IPS-20b (cell line): ENCODE data around the gene C5orf52.

ENCODE experiments used
- H3K27ac ChIP-seq: one replicate; pipeline ENCODE4 v1.5.1; 2013; ENCODE audit warnings: low read length
- H3K27me3 ChIP-seq: 2 replicates; pipeline ENCODE4 v1.6.1; 2013; ENCODE audit warnings: mild to moderate bottlenecking, low read length, inconsistent platforms; ENCODE audit not compliant: insufficient read depth
- H3K36me3 ChIP-seq: 2 replicates; pipeline ENCODE4 v1.6.1; 2013; ENCODE audit warnings: low read depth, mild to moderate bottlenecking, inconsistent platforms, low read length, moderate library complexity; ENCODE audit not compliant: insufficient read depth
- H3K4me1 ChIP-seq: 2 replicates; pipeline ENCODE4 v1.6.1; 2013; ENCODE audit warnings: mild to moderate bottlenecking, control low read depth, inconsistent platforms, low read length, moderate library complexity; ENCODE audit not compliant: insufficient read depth
- H3K4me3 ChIP-seq: 2 replicates; pipeline ENCODE4 v1.5.1; 2013; ENCODE audit warnings: mild to moderate bottlenecking, low read length, inconsistent platforms
- H3K9ac ChIP-seq: 2 replicates; pipeline ENCODE4 v1.6.1; 2013; ENCODE audit warnings: low read depth, mild to moderate bottlenecking, inconsistent platforms, low read length, moderate library complexity
- H3K9me3 ChIP-seq: 2 replicates; pipeline ENCODE4 v1.6.1; 2013; ENCODE audit warnings: mild to moderate bottlenecking, low read depth, low read length, inconsistent platforms; ENCODE audit not compliant: insufficient read depth

The C5orf52 gene

DNA sequence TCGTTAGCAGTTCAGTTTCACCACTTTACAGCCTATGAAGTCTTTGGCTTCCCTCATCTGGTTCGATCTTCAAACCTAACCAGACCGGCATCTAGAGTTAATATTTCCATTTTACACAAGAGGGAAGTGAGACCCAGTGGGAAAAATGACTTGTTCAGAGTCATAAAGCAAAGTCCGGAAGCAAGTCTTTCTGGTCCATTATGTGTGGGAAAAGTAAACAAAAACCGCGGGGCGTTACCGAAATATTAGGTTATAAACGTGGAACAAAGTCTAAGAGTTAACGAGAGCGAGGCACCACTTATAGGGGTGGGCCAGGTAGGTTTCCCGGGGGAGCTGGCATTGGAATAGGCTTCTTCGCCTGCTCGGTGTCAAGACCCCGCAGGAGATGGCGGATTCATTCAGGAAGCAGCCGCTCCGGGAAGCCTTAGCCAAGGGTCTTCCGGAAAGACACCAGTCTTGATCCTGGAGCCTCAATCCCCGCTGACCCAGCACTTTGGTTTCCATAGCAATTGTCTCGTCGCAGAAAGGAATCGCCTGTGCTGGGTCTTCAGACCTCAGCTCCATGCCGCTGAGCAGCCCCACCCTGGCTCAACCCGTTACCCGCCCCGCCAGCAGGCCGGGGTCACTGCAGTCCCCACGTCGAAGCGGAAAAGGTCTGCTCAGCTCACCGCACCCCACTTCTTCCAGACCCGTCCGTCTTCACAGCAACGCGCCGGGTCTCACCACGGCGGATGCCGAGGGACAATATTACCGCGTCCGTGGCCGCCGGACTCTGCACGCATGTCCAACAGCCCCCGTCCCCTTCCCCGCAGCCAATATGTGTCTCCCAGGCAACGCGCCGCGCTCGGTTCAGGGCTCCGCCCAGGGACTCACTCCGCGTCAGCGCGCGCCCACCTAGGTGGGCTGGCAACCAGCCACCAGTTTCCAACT is at the start of gene C5orf52:
Gene C5orf52 (plus strand): TSS at position 872 of the 930 bp plus-strand sequence. CDS start 82 bp downstream, outside the sequence.
- Histone ChIP-seq H3K27ac (no peak within 1 kb of the TSS), H3K9me3 (no peaks in the 10 kb centered on the region), H3K36me3 (no peaks in the 10 kb centered on the region), H3K27me3 (peaks cover 36% of the 10 kb centered on the region), H3K4me3 (peak within 1 kb of the TSS; percentile 78), H3K4me1 (no peaks in the 10 kb centered on the region), H3K9ac (peak within 1 kb of the TSS; percentile 23; the same call in 1 of the 2 replicates)

- Histone ChIP-seq H3K4me1 (no peaks in the 10 kb centered on the region), H3K9ac (no peak overlapping the region)
Observed at GRCh38 chr5:157624144-157624543, 47.2 kb upstream of the C5orf52 start.

DNA sequence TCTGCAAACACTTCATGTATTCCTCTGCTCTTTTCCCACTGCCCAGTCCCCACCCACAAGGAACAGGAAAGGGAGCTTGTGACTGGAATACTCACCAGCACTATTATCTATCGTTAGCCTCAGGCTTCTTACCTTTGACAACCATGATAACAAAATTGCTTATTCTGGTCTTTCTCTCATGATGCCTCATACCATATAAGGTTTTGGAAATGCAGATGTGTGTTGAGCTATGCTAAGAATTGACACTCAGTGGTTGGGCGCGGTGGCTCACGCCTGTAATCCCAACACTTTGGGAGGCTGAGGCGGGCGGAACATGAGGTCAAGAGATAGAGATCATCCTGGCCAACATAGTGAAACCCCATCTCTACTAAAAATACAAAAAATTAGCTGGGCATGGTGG is 44.5 kb upstream of the C5orf52 start:
- no peaks in the 10 kb centered on the region for H3K36me3 ChIP-seq

More at GRCh38 chr5:157624144-157624543, 47.2 kb upstream of the C5orf52 start:
- no peaks in the 10 kb centered on the region for H3K27me3 ChIP-seq
- no peak overlapping the region for H3K4me3 ChIP-seq
- no peaks in the 10 kb centered on the region for H3K9me3 ChIP-seq
- no peak overlapping the region for H3K27ac ChIP-seq
- no peaks in the 10 kb centered on the region for H3K36me3 ChIP-seq

DNA sequence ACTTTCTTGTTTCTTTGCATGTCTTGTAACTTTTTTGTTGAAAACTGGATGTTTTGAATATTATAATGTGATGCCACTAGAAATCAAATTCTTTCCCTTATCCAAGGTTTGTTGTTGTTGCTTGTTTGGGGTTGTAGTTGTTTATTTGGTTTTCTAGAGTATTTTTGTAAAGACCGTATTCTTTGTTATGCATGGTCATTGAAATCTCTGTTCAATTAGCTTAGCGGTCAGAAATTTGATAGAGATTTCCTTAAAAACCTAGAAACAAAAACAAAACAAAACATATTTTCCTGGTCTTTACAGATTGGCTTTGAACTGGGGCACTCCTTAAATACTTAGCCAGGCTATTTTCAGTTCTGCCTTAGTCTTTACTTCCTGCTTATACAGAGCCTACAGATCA is 41.0 kb upstream of the C5orf52 start:
- H3K36me3 ChIP-seq, result no peaks in the 10 kb centered on the region
- H3K27ac ChIP-seq, result no peak overlapping the region
- H3K4me3 ChIP-seq, result no peak overlapping the region
- no peaks in the 10 kb centered on the region for H3K4me1 ChIP-seq
- H3K9ac ChIP-seq, result no peak overlapping the region
- H3K9me3 ChIP-seq, result no peaks in the 10 kb centered on the region
- no peaks in the 10 kb centered on the region for H3K27me3 ChIP-seq

More for the DNA sequence above, 44.5 kb upstream of the C5orf52 start:
- Histone ChIP-seq H3K27me3 (no peaks in the 10 kb centered on the region), H3K4me3 (no peak overlapping the region), H3K9me3 (no peaks in the 10 kb centered on the region), H3K27ac (no peak overlapping the region), H3K9ac (no peak overlapping the region), H3K4me1 (no peaks in the 10 kb centered on the region)

DNA sequence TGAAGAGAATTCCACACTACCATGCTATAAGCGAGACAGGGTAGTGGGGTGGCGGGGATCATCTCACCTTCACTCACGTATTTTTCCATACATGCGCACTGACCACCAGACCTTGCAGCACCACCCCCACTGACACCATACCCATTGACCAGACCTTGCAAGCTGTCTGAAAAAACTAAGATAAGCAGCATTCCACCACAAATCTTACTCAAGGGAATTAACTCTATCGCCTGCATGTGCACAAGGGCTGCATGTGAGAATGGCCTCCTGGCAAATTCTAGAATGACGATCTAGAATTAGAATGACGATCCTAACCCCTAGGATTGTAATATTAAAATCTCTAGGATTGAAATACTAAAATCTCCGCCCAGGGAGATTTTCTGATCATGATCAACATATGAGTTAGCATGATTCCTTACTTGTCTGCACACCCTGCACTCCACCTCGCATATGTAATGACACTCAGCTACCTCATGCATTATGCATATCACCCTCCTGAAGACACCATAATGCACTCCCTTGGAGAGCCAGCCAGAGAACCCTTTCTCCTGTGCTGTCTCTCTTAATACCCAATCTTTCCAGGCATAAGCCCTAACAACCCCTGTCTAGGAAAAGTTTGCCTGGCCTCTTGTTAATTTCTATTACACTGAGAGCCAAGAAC is 30.8 kb upstream of the C5orf52 start:
- Histone ChIP-seq H3K9me3 (no peaks in the 10 kb centered on the region), H3K27ac (no peak overlapping the region), H3K4me1 (no peaks in the 10 kb centered on the region; the same call in 1 of the 2 replicates), H3K27me3 (no peaks in the 10 kb centered on the region), H3K36me3 (no peaks in the 10 kb centered on the region), H3K9ac (no peak overlapping the region), H3K4me3 (no peak overlapping the region)

- H3K36me3 ChIP-seq, result no peaks in the 10 kb centered on the region
- no peaks in the 10 kb centered on the region; the same call in 1 of the 2 replicates for H3K27me3 ChIP-seq
- no peak overlapping the region for H3K4me3 ChIP-seq
- H3K27ac ChIP-seq, result no peak overlapping the region
- no peaks in the 10 kb centered on the region; the same call in 1 of the 2 replicates for H3K9me3 ChIP-seq
- no peaks in the 10 kb centered on the region for H3K4me1 ChIP-seq
- H3K9ac ChIP-seq, result no peak overlapping the region
Observed at GRCh38 chr5:157648275-157648990, 22.9 kb upstream of the C5orf52 start.

GRCh38 chr5:157649101-157649500 is 22.2 kb upstream of the C5orf52 start:
- Histone ChIP-seq H3K9me3 (peaks cover 2% of the 10 kb centered on the region; the same call in 1 of the 2 replicates), H3K9ac (no peak overlapping the region), H3K4me1 (no peaks in the 10 kb centered on the region), H3K27ac (no peak overlapping the region), H3K36me3 (no peaks in the 10 kb centered on the region), H3K27me3 (no peaks in the 10 kb centered on the region; the same call in 1 of the 2 replicates), H3K4me3 (no peak overlapping the region)

- no peaks in the 10 kb centered on the region; the same call in 1 of the 2 replicates for H3K27me3 ChIP-seq
- no peak overlapping the region for H3K27ac ChIP-seq
- H3K9me3 ChIP-seq, result peaks cover 13% of the 10 kb centered on the region; the same call in 1 of the 2 replicates
- H3K9ac ChIP-seq, result no peak overlapping the region
- no peaks in the 10 kb centered on the region for H3K36me3 ChIP-seq
- H3K4me3 ChIP-seq, result no peak overlapping the region
- H3K4me1 ChIP-seq, result no peaks in the 10 kb centered on the region
Observed at GRCh38 chr5:157650991-157651611, 20.2 kb upstream of the C5orf52 start.

- H3K4me3 ChIP-seq, result no peak overlapping the region
- no peak overlapping the region for H3K27ac ChIP-seq
- no peak overlapping the region for H3K9ac ChIP-seq
- H3K36me3 ChIP-seq, result no peaks in the 10 kb centered on the region
- no peaks in the 10 kb centered on the region for H3K4me1 ChIP-seq
- no peaks in the 10 kb centered on the region; the same call in 1 of the 2 replicates for H3K27me3 ChIP-seq
- H3K9me3 ChIP-seq, result peaks cover 19% of the 10 kb centered on the region; the same call in 1 of the 2 replicates
Observed at GRCh38 chr5:157651623-157652376, 19.5 kb upstream of the C5orf52 start.

GRCh38 chr5:157652377-157652692 is 19.0 kb upstream of the C5orf52 start, which contains the start of gene SOX30:
TSS of gene SOX30 (minus strand) at chr5:157652438. CDS start at chr5:157652078, 360 bp downstream.
- Histone ChIP-seq H3K4me3 (no peak within 1 kb of the TSS), H3K27ac (no peak within 1 kb of the TSS), H3K4me1 (no peaks in the 10 kb centered on the region), H3K27me3 (no peaks in the 10 kb centered on the region; the same call in 1 of the 2 replicates), H3K9ac (no peak within 1 kb of the TSS), H3K36me3 (no peaks in the 10 kb centered on the region), H3K9me3 (peaks cover 23% of the 10 kb centered on the region)
